Ascending aorta (tissue), 2 donors: ENCODE data around the gene METTL21C. TPM values are rescaled to one million over a fixed set of nuclear protein-coding genes. Genes with fewer than 3 reads are reported as not detected.

Source experiments
- DNase-seq, 2 donors: peaks; one replicate each; pipeline ENCODE4 v3.0.0-alpha.2; 2019; ENCODE audit warnings: low spot score in 2 of 2
- H3K27ac ChIP-seq, 2 donors: fragments of 200-600 bp; sonication (generic); one replicate each; pipeline ENCODE4 v1.5.1; 2016 to 2017; ENCODE audit warnings: mild to moderate bottlenecking in 1 of 2
- H3K27me3 ChIP-seq: fragments of 200-600 bp; sonication (generic); one replicate; pipeline ENCODE4 v1.5.1; 2017
- H3K36me3 ChIP-seq, 2 donors: fragments of 200-600 bp; sonication (generic); one replicate each; pipeline ENCODE4 v1.5.1; 2016
- H3K4me1 ChIP-seq, 2 donors: fragments of 200-600 bp; sonication (generic); one replicate each; pipeline ENCODE4 v1.5.1; 2016 to 2017; ENCODE audit warnings: mild to moderate bottlenecking in 1 of 2
- H3K4me3 ChIP-seq, 2 donors: fragments of 200-600 bp; sonication (generic); one replicate each; pipeline ENCODE4 v1.5.1; 2016 to 2017; ENCODE audit warnings: mild to moderate bottlenecking in 1 of 2
- H3K9me3 ChIP-seq, 2 donors: fragments of 200-600 bp; sonication (generic); one replicate each; pipeline ENCODE4 v1.5.1; 2016
- CTCF ChIP-seq, 3 experiments: fragments of 200-600 bp in 2 of 3; fragments of 450-650 bp in 1 of 3; sonication (generic) in 2 of 3; IDR thresholded peaks; one replicate each; pipeline ENCODE4 v1.5.1; 2016 to 2019; ENCODE audit warnings: antibody characterized with exemption in 3 of 3, mild to moderate bottlenecking in 1 of 3, moderate library complexity in 1 of 3
- intact Hi-C: fragments of 100-400 bp; cut with DNase I; formaldehyde crosslinking; loops from one replicate; pipeline ENCODE4 v1.15.1; 2023
- total RNA-seq: library from RNA; depleted of rRNA; stranded (reverse); fragments of >200 nt; gene quantifications from one replicate; pipeline ENCODE4 v1.1.0, GENCODE V29; 2016

The METTL21C gene
- total RNA-seq, 1 donor from 2014 or later, result not detected

DNA sequence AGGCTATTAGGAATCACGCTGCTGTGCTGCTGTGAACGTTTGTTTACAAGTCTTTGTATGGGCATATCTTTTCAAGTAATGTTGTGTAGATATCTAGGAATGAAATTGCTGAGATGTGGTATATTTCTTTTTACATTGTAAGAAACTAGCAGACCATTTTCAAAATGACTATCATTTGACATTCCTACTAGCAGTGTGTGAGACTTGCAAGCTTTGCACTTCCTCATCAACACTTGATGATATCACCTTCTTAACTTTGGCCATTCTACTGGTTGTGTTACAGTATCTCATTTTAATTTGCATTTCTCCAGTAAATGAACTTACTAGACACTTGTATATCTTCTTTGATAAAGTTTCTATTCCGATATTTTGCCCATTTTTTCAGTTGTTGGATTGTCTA, 12.1 kb downstream of the METTL21C start:
- TF ChIP-seq CTCF (IDR thresholded peaks at IDR 0.05), result no peak
- intact Hi-C loops, result no loop called here

GRCh38 chr13:102682211-102682610, 12.6 kb downstream of the METTL21C start:
- Histone ChIP-seq H3K27me3 (no peaks in the 10 kb centered on the region), H3K9me3 (peaks cover 0 to 7% of the 10 kb centered on the region in 2 donors), H3K4me1 (no peaks in the 10 kb centered on the region), H3K27ac (no peak overlapping the region), H3K4me3 (no peak overlapping the region), H3K36me3 (peaks cover 6 to 25% of the 10 kb centered on the region in 2 donors)
- TF ChIP-seq CTCF (IDR thresholded peaks at IDR 0.05), result no peak
- intact Hi-C loops, result no loop called here
- DNase-seq, result no peak

More for the DNA sequence above, 12.1 kb downstream of the METTL21C start:
- Histone ChIP-seq H3K9me3 (peaks cover 0 to 7% of the 10 kb centered on the region in 2 donors), H3K27ac (no peak overlapping the region), H3K4me1 (no peaks in the 10 kb centered on the region), H3K27me3 (no peaks in the 10 kb centered on the region), H3K36me3 (peaks cover 6 to 21% of the 10 kb centered on the region in 2 donors), H3K4me3 (no peak overlapping the region)
- no peak for DNase-seq

DNA sequence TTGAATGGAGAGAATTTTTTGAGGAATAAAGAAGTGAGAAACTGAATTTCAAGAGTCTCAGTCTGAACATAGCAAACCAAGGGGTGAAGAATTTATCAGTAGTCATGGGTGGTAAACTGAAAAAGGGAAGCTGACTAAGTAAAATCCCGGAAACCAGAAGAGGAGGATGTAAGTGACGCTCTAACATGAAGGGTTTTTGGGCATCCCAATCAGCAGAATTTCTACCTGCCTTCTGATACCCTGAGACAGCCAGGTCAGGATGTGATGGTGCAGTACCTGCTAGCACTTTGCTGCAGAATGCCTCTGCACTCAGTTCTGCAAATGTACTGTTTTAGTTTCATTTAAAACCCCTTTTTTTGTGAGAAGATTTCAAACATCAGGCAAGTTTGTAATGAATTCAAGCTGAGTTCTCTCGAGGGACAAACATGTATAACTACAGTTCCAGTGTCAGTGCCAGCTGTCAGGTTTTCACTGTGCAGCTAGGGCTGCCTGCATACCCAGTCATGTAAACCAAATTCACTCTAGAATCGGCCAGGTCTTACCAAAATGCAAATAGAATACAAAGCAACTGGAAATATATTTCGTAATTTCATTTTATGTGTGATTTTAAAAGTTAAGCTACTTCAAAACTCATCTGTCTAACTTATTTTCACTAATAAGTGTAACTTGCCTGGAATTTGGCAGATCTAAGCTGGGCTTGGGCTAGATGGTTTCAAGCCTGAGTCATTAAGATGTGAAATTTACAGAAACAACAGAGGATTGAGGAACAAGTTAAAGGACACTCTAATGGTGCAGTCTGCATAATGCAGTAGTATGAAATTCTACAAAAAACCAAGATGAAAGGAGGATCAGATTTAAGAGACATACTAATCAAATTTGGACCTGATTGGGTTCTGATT, 13.8 kb downstream of the METTL21C start:
- intact Hi-C loops, result no loop called here
- no peak for DNase-seq
- Histone ChIP-seq H3K27ac (no peak overlapping the region), H3K4me1 (no peaks in the 10 kb centered on the region), H3K4me3 (no peak overlapping the region), H3K27me3 (no peaks in the 10 kb centered on the region), H3K36me3 (peaks cover 6 to 36% of the 10 kb centered on the region in 2 donors), H3K9me3 (peaks cover 0 to 7% of the 10 kb centered on the region in 2 donors)
- TF ChIP-seq CTCF (IDR thresholded peaks at IDR 0.05), result no peak

DNA sequence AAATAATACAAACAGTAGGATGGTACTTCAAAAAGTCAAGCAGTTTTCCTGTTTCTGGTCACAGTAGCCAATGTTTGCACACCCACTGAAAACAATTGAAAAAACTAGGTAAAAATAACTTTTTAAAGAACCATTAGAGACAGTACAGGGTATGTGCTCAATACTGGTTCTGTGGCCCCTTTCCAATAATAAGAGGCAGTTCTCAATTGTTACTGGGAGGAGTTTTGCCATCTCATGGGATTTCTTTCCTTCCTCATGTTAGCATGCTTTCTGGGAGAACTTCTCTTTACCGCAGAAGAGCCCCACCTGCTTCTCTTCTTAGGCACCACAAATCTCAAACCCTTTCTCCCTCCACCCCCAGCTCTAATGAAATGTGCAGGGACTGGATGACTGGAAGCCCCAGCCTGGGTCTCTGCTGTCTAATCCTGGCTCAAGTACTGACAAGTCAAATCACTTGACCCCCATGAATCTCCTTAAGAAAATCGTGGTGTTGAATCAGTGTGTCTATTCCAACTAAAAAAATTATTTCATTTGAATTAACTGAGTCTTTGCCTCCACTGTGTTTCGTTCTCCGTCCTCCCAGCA, 14.6 kb downstream of the METTL21C start:
- H3K36me3 ChIP-seq, result peaks cover 9 to 37% of the 10 kb centered on the region in 2 donors
- no peak overlapping the region for H3K27ac ChIP-seq
- intact Hi-C loops, result no loop called here
- no peak overlapping the region for H3K4me3 ChIP-seq
- no peak for DNase-seq
- H3K9me3 ChIP-seq, result peaks cover 0 to 7% of the 10 kb centered on the region in 2 donors
- no peaks in the 10 kb centered on the region for H3K27me3 ChIP-seq
- TF ChIP-seq CTCF (IDR thresholded peaks at IDR 0.05), result no peak
- no peaks in the 10 kb centered on the region for H3K4me1 ChIP-seq

DNA sequence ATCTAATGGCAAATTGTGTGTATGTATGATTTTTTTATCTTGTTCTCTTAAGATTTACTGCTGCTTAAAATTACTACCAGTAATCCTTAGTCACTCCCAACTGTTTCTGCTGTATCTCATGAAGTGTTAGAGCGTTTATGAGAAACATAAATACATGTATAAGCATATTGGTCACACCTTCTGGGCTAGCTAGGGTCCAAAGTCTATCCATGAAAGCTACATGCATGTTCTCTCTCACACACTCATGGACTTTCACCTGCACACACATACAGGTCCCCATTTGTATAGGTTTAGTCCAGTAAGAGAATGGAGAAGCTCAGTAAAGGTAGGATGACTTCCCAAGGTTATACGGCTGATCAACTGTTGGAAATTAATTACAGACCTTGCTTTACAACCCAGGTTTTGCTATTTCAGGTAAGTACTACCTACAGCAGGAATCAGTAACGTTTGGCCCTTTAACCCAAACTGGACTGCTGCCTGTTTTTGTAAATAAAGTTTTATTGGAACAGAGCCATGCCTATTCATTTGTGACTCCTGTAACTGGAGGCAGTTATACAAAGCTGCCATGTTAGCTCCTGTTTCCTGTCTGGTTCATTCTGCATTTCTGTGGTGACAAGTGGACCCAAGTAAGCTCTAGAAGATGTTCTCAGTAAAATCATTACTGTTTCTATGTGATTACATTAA, 15.3 kb downstream of the METTL21C start:
- no peak overlapping the region for H3K27ac ChIP-seq
- H3K9me3 ChIP-seq, result peaks cover 0 to 7% of the 10 kb centered on the region in 2 donors
- H3K36me3 ChIP-seq, result peaks cover 10 to 40% of the 10 kb centered on the region in 2 donors
- H3K4me1 ChIP-seq, result no peaks in the 10 kb centered on the region
- H3K4me3 ChIP-seq, result no peak overlapping the region
- no peak for TF ChIP-seq CTCF (IDR thresholded peaks at IDR 0.05)
- DNase-seq, result no peak
- intact Hi-C loops, result no loop called here
- H3K27me3 ChIP-seq, result no peaks in the 10 kb centered on the region
